SU-DHL-6 (cell line): ENCODE measurements around the gene AFAP1.

Experiments
- CTCF ChIP-seq: fragments of 200-600 bp; sonication (generic); IDR thresholded peaks from one replicate; pipeline ENCODE4 v1.5.1; 2017; ENCODE audit warnings: antibody characterized with exemption, mild to moderate bottlenecking, low read length, moderate library complexity; ENCODE audit not compliant: insufficient read depth, poor library complexity, severe bottlenecking
- EZH2phosphoT487 ChIP-seq: fragments of 200-600 bp; sonication (generic), shearing (Covaris generic); conservative IDR thresholded peaks from 2 replicates; pipeline ENCODE4 v1.6.1; 2018; ENCODE audit warnings: mild to moderate bottlenecking, antibody characterized with exemption, low read length, moderate library complexity, mixed read lengths

DNA sequence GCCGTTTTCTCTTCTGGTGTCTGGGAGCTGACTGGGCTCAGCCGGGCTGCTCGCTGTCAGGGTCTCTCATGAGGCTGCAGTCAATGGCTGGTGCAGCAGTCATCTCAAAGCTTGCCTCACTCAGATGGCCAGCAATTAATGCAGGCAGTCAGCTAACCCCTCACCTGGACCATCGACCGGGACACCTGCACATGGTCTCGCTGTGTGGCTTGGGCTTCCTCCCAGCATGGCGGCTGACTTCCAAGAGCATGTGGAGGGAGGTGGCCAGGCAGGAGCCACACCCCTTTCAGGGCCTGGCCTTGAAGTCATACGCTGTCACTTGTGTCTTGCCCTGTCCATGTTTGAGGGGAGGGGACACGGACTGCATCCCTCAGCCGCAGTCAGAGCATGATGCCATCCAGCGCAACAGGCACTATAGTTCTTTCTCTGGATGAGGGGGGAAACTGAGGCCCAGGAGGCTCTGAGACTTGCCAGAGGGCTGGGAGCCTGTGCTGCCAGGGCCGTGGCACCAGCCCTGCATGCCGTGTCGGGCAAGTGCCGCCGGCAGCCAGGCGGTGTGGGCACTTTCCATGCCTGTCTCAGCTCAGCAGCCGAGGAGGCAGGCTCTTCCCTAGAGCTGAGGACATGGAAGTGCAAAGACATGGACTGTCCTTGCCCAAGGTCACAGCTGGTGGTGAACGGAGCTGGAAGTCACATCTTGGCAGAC lies 201.8 kb downstream of the AFAP1 start:
- TF ChIP-seq CTCF (no peak), EZH2phosphoT487 (no peak)
